ENCODE data around the gene CDK14. TPM values are rescaled to one million over a fixed set of nuclear protein-coding genes. Genes with fewer than 3 reads are reported as not detected.

Gene CDK14
- total RNA-seq, 4 donors from 2014 or later = 29.3 to 37.8 (median 33.0) TPM

DNA sequence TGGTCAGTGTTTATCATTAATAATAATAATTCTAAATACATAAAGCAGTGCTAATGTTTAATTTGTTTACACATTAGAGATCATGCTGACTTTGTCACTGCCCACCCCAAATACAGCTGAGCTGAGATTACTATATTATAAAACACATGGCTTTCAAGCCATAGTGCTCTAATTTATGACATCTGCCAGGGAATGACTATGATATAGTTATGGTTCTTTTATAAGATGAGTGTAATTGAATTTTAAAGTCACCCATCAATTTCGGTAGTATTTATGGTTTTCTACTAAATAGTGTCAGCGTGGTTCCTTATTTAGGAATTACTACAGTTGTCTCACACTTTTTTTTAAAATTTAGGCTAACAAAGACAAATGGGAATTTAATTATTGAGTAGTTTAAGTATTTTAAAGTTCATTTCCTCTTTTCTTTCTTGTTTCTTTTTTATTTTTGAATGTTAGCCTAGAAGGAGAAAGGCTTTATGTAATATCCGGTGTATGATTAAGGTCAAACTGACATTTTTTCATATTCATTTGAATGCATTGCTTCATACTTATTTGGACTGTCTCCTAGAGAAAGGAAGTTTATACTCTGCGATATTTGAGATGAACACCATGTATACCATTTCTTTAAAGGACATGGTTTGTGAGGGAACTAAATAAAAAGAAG lies 3.9 kb downstream of the CDK14 start:
- Histone ChIP-seq H3K27me3 (no peaks in the 10 kb centered on the region), H3K9me3 (no peaks in the 10 kb centered on the region), H3K36me3 (no peaks in the 10 kb centered on the region), H3K4me3 (replicated peaks in 1 of 3) (no peak overlapping the region), H3K4me1 (peaks cover 0 to 9% of the 10 kb centered on the region in 2 donors), H3K27ac (no peak overlapping the region)
- 70 to 79% methylated on average over 4 of the region's 4 CpGs for WGBS, 2 donors
- DNase-seq = no peak
- intact Hi-C loops (cut with DNase I) = no loop called here
- TF ChIP-seq, protein P1, sequence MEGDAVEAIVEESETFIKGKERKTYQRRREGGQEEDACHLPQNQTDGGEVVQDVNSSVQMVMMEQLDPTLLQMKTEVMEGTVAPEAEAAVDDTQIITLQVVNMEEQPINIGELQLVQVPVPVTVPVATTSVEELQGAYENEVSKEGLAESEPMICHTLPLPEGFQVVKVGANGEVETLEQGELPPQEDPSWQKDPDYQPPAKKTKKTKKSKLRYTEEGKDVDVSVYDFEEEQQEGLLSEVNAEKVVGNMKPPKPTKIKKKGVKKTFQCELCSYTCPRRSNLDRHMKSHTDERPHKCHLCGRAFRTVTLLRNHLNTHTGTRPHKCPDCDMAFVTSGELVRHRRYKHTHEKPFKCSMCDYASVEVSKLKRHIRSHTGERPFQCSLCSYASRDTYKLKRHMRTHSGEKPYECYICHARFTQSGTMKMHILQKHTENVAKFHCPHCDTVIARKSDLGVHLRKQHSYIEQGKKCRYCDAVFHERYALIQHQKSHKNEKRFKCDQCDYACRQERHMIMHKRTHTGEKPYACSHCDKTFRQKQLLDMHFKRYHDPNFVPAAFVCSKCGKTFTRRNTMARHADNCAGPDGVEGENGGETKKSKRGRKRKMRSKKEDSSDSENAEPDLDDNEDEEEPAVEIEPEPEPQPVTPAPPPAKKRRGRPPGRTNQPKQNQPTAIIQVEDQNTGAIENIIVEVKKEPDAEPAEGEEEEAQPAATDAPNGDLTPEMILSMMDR (IDR thresholded peaks at IDR 0.05) = no peak
- TF ChIP-seq POLR2A (IDR thresholded peaks at IDR 0.05) = no peak

DNA sequence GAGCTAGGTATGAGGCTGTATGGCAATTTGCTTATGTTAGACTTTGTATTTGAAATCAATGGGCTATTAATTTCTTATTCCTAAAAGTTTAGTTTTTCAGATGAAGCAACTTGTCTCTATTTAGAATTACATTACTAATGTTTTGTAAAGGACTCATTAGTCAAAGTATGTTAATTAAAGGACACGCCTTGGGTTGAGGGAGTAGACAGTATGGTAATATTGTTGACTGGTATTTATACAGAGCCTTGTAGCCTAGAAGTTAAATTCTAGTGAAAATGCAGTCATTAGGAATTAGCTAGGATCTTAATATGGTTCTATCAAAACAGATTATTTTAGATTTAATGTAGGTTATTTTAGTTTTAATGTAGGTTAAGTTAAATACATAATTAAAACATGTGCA lies 6.2 kb downstream of the CDK14 start:
- Histone ChIP-seq H3K27ac (no peak overlapping the region), H3K9me3 (no peaks in the 10 kb centered on the region), H3K36me3 (no peaks in the 10 kb centered on the region), H3K4me1 (peaks cover 0 to 13% of the 10 kb centered on the region in 2 donors), H3K27me3 (no peaks in the 10 kb centered on the region), H3K4me3 (replicated peaks in 1 of 3) (no peak overlapping the region)
- WGBS, 2 donors = 95 to 97% methylated on average over 1 of the region's 1 CpG
- TF ChIP-seq POLR2A (IDR thresholded peaks at IDR 0.05) = no peak
- TF ChIP-seq, protein P1 (IDR thresholded peaks at IDR 0.05) = no peak
- DNase-seq = no peak
- intact Hi-C loops (cut with DNase I) = no loop called here

DNA sequence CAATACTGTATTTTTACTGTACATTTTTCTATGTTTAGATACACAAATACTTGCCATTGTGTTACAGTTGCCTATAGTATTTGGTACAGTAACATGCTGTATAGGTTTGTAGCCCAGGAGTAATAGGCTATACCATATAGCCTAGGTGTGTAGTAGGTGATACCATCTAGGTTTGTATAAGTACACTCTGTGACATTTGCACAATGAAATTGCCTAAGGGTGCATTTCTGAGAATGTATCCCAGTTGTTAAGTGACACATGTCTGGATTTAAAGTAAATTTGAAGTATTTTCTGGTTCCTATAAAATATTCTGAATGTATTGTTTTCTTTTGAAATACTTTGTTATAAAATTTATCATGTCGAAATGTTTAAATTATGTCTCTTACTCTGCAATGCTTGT lies 7.2 kb downstream of the CDK14 start:
- Histone ChIP-seq H3K27ac (no peak overlapping the region), H3K27me3 (no peaks in the 10 kb centered on the region), H3K4me1 (peaks cover 0 to 15% of the 10 kb centered on the region in 2 donors), H3K9me3 (no peaks in the 10 kb centered on the region), H3K36me3 (no peaks in the 10 kb centered on the region), H3K4me3 (replicated peaks in 1 of 3) (no peak overlapping the region)
- TF ChIP-seq, protein P1 (IDR thresholded peaks at IDR 0.05) = no peak
- TF ChIP-seq POLR2A (IDR thresholded peaks at IDR 0.05) = no peak
- DNase-seq = no peak
- intact Hi-C loops (cut with DNase I) = no loop called here
- WGBS, 2 donors = 92 to 97% methylated on average over 1 of the region's 1 CpG

DNA sequence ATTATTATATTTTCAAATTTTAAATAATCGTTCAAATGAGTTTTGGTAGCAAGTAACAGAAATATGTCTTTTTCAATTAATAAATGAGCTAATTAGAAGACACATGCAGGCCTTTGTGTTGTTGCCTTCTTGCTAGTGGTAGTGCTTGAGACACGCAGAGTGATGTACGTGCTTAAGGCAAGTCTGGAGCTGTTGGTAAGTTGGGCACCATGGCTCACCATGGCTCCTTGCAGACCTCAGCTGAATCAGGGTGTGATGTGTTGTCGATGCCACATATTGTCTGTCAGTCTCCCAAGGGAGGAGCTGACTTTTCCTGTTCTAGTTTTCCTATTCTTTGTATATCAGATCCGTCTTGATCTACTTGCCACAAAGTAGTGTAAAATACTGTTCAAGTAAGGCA lies 8.3 kb downstream of the CDK14 start:
- WGBS, 2 donors = 90 to 96% methylated on average over 5 of the region's 5 CpGs
- Histone ChIP-seq H3K4me3 (replicated peaks in 1 of 3) (no peak overlapping the region), H3K27me3 (no peaks in the 10 kb centered on the region), H3K36me3 (no peaks in the 10 kb centered on the region), H3K4me1 (peaks cover 0 to 15% of the 10 kb centered on the region in 2 donors), H3K27ac (no peak overlapping the region), H3K9me3 (no peaks in the 10 kb centered on the region)
- no peak for DNase-seq
- TF ChIP-seq, protein P1 (IDR thresholded peaks at IDR 0.05) = no peak
- no peak for TF ChIP-seq POLR2A (IDR thresholded peaks at IDR 0.05)
- intact Hi-C loops (cut with DNase I) = no loop called here

DNA sequence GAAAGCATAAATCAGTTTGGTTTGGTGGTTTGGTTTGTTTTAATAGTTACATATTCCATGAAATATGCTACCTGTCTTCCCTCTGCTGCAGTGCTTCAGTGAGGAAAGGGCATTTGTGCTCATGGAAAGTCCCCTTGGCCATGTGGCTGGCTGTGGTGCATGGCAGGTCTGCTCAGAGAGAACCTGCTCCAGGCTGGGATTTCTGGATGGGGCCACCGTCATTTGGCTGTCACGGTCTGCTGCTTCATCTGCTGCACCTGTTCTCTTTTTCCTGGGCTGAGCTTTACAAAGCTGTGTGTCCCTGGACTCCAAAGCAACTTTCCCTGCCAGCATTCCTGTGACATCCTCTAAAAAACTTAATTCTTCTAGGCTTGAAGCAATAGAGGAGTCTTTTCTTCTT lies 8.9 kb downstream of the CDK14 start:
- no peaks in the 10 kb centered on the region for H3K9me3 ChIP-seq
- peak; percentile 78 to 88 for DNase-seq
- no peaks in the 10 kb centered on the region for H3K27me3 ChIP-seq
- TF ChIP-seq, protein P1 (IDR thresholded peaks at IDR 0.05) = no peak
- no peak for TF ChIP-seq POLR2A (IDR thresholded peaks at IDR 0.05)
- H3K4me1 ChIP-seq = peaks cover 0 to 15% of the 10 kb centered on the region in 2 donors
- no peaks in the 10 kb centered on the region for H3K36me3 ChIP-seq
- no peak overlapping the region for H3K27ac ChIP-seq
- intact Hi-C loops (cut with DNase I) = no loop called here
- no peak overlapping the region for H3K4me3 ChIP-seq (replicated peaks in 1 of 3)
- 46 to 57% methylated on average over 2 of the region's 2 CpGs for WGBS, 2 donors
